Measurements from ENCODE around the gene DHX9.
"Not testable (repeated sequence)": the region's sequence is repeated elsewhere in the genome, so short reads cannot be mapped to it uniquely, and the experiment has no call there.

Gene DHX9

DNA sequence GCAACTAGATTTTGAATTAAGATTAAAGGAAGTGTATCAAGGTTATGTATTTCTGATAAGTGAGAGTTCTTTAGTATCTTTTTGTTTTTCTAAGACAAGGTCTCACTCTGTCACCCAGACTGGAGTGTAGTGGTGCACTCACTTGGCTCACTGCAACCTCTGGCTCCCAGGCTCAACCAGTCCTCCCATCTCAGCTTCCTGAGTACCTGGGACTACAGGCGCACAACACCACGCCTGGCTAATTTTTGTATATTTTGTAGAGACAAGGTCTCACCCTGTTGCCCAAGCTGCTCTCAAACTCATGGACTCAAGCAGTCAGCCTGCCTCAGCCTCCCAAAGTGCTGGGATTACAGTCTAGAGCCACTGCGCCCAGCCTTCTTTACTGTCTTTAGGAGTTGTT lies 33.7 kb downstream of the DHX9 start:
- H3K4me1 ChIP-seq (ENCODE audit: insufficient read depth, low read length) = no peaks in the 10 kb centered on the region
- H3K9me3 ChIP-seq (ENCODE audit: insufficient read depth, low read depth, low read length) = no peaks in the 10 kb centered on the region
- no peak overlapping the region for H3K9ac ChIP-seq (ENCODE audit: low read depth, low read length)
- H3K36me3 ChIP-seq (ENCODE audit: insufficient read depth, low read depth, low read length) = peaks cover 100% of the 10 kb centered on the region
- H3K27ac ChIP-seq (ENCODE audit: low read length) = no peak overlapping the region
- H3K27me3 ChIP-seq (ENCODE audit: insufficient read depth, low read length) = no peaks in the 10 kb centered on the region
- no peak overlapping the region for H3K4me3 ChIP-seq (ENCODE audit: low read length)

DNA sequence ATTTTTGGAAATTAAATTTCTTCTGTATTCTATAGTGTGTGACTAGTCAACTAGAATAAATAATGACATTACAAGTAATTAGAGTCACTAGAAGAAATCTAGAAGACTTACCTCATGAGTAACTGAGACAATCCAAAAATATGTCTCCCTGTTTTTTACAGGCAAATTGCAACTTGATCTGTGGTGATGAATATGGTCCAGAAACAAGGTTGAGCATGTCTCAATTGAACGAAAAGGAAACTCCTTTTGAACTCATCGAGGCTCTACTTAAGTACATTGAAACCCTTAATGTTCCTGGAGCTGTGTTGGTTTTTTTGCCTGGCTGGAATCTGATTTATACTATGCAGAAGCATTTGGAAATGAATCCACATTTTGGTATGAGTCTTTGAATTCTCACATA lies 36.7 kb downstream of the DHX9 start:
- Histone ChIP-seq H3K9me3 (ENCODE audit: insufficient read depth, low read depth, low read length) (no peaks in the 10 kb centered on the region), H3K27ac (ENCODE audit: low read length) (no peak overlapping the region), H3K36me3 (ENCODE audit: insufficient read depth, low read depth, low read length) (peaks cover 100% of the 10 kb centered on the region), H3K4me1 (ENCODE audit: insufficient read depth, low read length) (no peaks in the 10 kb centered on the region), H3K27me3 (ENCODE audit: insufficient read depth, low read length) (no peaks in the 10 kb centered on the region), H3K4me3 (ENCODE audit: low read length) (no peak overlapping the region), H3K9ac (ENCODE audit: low read depth, low read length) (no peak overlapping the region)

DNA sequence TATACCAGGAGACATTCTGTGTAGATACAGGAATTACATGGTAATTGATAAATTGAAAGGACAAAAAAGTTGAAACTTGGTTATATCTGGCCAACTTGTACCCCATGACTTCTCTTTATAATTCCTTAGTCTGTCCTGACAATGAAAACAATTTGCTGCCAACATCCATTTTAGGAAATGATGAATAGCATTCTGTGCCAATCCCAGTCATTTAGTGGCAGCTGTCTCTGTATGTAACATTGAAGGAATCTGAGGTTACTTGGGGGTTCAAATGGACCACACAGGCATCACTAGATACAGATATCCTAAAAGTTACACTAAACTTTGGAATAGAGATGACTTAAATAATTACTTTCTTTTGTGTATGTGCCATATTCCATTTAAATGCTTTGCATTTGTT lies 38.2 kb downstream of the DHX9 start:
- Histone ChIP-seq H3K4me1 (ENCODE audit: insufficient read depth, low read length) (no peaks in the 10 kb centered on the region), H3K27ac (ENCODE audit: low read length) (no peak overlapping the region), H3K36me3 (ENCODE audit: insufficient read depth, low read depth, low read length) (peaks cover 100% of the 10 kb centered on the region), H3K27me3 (ENCODE audit: insufficient read depth, low read length) (no peaks in the 10 kb centered on the region), H3K9me3 (ENCODE audit: insufficient read depth, low read depth, low read length) (no peaks in the 10 kb centered on the region), H3K9ac (ENCODE audit: low read depth, low read length) (no peak overlapping the region), H3K4me3 (ENCODE audit: low read length) (no peak overlapping the region)

DNA sequence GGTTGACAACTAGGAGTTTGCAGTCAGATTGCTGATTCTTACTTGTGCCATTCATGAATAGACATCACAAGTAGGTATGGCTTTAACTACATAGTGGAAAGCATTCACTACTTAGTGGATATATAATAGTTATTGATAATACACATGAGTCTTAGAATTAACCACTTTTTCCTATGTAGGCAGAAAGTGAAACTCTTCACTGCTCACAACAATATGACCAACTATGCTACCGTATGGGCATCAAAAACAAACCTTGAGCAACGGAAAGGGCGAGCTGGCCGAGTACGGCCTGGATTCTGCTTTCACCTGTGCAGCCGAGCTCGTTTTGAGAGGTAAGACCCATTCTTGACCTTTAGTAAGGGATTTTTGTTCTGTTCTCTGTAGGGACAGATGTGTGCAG lies 38.7 kb downstream of the DHX9 start:
- Histone ChIP-seq H3K9me3 (ENCODE audit: insufficient read depth, low read depth, low read length) (no peaks in the 10 kb centered on the region), H3K9ac (ENCODE audit: low read depth, low read length) (no peak overlapping the region), H3K27me3 (ENCODE audit: insufficient read depth, low read length) (no peaks in the 10 kb centered on the region), H3K27ac (ENCODE audit: low read length) (no peak overlapping the region), H3K4me1 (ENCODE audit: insufficient read depth, low read length) (no peaks in the 10 kb centered on the region), H3K36me3 (ENCODE audit: insufficient read depth, low read depth, low read length) (peaks cover 99% of the 10 kb centered on the region), H3K4me3 (ENCODE audit: low read length) (no peak overlapping the region)

DNA sequence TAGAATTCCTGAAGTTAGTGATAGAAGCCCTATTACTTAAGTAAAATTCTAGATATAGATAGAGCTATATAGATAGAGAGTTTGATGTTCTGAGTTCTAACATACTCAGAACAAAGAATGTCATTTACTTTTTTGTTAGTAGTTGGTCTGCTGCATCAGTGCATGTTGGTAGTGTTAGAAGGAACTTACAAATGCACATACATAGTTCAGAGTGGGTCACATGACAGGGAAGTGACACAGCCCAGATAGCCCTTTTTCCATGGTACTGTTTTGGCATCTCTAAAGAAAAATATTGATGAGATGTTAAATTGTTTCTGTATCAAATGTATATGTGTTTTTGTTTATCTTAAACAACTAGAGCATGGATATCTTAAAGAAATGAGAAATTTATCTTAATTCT lies 45.7 kb downstream of the DHX9 start:
- Histone ChIP-seq H3K27ac (ENCODE audit: low read length) (no peak overlapping the region), H3K36me3 (ENCODE audit: insufficient read depth, low read depth, low read length) (peaks cover 89% of the 10 kb centered on the region), H3K4me1 (ENCODE audit: insufficient read depth, low read length) (no peaks in the 10 kb centered on the region), H3K9ac (ENCODE audit: low read depth, low read length) (no peak overlapping the region), H3K27me3 (ENCODE audit: insufficient read depth, low read length) (no peaks in the 10 kb centered on the region), H3K4me3 (ENCODE audit: low read length) (no peak overlapping the region), H3K9me3 (ENCODE audit: insufficient read depth, low read depth, low read length) (no peaks in the 10 kb centered on the region)

DNA sequence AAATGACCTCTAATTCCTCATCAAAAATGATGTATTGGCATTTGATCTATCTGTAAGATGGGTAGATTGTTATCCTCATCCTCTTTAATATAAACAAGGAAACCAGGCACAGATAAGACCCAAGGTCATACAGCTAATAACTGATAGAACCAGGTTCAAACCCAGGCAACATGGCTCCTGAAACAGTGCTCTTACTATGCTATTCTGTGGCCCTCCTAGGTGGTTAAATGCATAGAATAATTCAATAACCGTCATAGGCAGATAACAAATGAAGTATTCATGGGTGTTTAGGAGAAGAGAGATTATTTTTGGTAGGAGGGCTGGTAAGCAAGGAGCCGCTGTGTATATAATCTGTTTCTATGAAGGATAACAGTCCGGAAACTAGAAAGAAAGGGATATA lies 46.4 kb downstream of the DHX9 start:
- no peak overlapping the region for H3K27ac ChIP-seq (ENCODE audit: low read length)
- no peak overlapping the region for H3K9ac ChIP-seq (ENCODE audit: low read depth, low read length)
- no peaks in the 10 kb centered on the region for H3K27me3 ChIP-seq (ENCODE audit: insufficient read depth, low read length)
- H3K4me1 ChIP-seq (ENCODE audit: insufficient read depth, low read length) = no peaks in the 10 kb centered on the region
- H3K36me3 ChIP-seq (ENCODE audit: insufficient read depth, low read depth, low read length) = peaks cover 81% of the 10 kb centered on the region
- H3K4me3 ChIP-seq (ENCODE audit: low read length) = no peak overlapping the region
- H3K9me3 ChIP-seq (ENCODE audit: insufficient read depth, low read depth, low read length) = no peaks in the 10 kb centered on the region

DNA sequence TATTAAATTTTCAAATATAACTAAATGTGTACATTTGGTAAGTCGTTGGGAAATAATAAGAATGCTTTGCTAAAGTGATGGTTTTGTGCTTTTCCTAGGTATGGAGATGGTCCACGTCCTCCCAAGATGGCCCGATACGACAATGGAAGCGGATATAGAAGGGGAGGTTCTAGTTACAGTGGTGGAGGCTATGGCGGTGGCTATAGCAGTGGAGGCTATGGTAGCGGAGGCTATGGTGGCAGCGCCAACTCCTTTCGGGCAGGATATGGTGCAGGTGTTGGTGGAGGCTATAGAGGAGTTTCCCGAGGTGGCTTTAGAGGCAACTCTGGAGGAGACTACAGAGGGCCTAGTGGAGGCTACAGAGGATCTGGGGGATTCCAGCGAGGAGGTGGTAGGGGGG lies 47.8 kb downstream of the DHX9 start:
- peaks cover 68% of the 10 kb centered on the region for H3K36me3 ChIP-seq (ENCODE audit: insufficient read depth, low read depth, low read length)
- no peaks in the 10 kb centered on the region for H3K9me3 ChIP-seq (ENCODE audit: insufficient read depth, low read depth, low read length)
- H3K27me3 ChIP-seq (ENCODE audit: insufficient read depth, low read length) = no peaks in the 10 kb centered on the region
- no peaks in the 10 kb centered on the region for H3K4me1 ChIP-seq (ENCODE audit: insufficient read depth, low read length)
- no peak overlapping the region for H3K27ac ChIP-seq (ENCODE audit: low read length)
- no peak overlapping the region for H3K9ac ChIP-seq (ENCODE audit: low read depth, low read length)
- H3K4me3 ChIP-seq (ENCODE audit: low read length) = no peak overlapping the region

DNA sequence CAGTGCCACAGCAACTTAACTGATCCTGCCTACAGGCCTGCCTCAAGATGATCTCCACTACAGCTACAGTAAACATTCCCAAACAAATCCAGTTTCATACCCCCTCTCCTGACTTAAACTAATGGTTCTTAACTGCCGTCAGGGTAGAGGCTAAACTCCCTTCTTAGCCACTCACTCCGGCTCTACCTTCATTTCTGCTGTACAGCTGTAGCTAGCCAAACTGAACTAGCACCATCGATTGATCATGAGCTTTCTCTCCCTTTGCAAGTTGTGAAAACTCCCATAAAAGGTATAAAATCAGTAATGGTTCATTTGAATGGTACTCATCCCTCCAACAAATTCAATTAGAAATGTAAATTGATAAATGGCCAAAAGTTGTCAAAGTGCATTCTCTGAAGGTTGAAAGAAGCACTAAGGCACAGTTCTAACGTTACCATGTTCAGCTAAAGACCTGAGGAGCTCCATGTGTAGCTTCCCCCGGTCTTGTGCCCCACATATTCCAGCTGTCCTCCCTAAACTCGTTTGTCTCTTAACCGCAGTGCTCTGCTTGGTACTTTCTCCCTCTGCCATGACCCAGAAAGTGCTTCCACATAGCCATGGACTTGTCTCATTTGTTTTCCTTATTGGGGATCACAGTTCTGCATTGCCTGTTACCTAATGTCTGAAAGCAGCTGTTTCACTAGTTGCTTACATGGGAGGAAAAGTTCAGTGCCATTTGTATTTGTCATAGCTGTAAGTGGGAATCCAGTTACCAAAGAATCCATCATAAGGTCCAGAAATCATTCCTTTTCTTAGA lies 49.8 kb downstream of the DHX9 start:
- H3K27ac ChIP-seq (ENCODE audit: low read length) = no peak overlapping the region
- H3K4me1 ChIP-seq (ENCODE audit: insufficient read depth, low read length) = no peaks in the 10 kb centered on the region
- no peak overlapping the region for H3K9ac ChIP-seq (ENCODE audit: low read depth, low read length)
- peaks cover 49% of the 10 kb centered on the region for H3K36me3 ChIP-seq (ENCODE audit: insufficient read depth, low read depth, low read length)
- H3K9me3 ChIP-seq (ENCODE audit: insufficient read depth, low read depth, low read length) = no peaks in the 10 kb centered on the region
- H3K27me3 ChIP-seq (ENCODE audit: insufficient read depth, low read length) = no peaks in the 10 kb centered on the region
- H3K4me3 ChIP-seq (ENCODE audit: low read length) = no peak overlapping the region

DNA sequence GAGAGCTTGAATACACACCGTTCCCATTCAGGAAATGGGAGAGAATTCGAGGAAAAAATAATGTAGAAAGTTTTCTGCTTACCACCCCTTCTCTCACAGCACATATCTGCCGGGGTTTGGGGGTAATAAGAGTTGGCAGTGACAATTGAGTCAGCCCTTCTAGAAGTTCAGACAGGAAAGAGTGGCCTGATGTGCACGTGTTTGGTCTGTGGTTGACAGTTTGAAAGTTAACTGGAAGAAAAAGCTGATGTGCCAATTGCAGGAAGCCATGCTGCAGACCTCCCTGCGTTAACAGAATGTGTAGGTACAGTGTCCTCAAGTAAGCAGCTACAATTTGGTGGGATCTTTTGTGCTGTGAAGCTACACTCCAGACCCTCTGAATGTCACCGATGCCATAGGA lies 50.9 kb downstream of the DHX9 start:
- no peaks in the 10 kb centered on the region for H3K9me3 ChIP-seq (ENCODE audit: insufficient read depth, low read depth, low read length)
- H3K36me3 ChIP-seq (ENCODE audit: insufficient read depth, low read depth, low read length) = peaks cover 39% of the 10 kb centered on the region
- H3K4me1 ChIP-seq (ENCODE audit: insufficient read depth, low read length) = no peaks in the 10 kb centered on the region
- no peak overlapping the region for H3K4me3 ChIP-seq (ENCODE audit: low read length)
- H3K27ac ChIP-seq (ENCODE audit: low read length) = no peak overlapping the region
- H3K9ac ChIP-seq (ENCODE audit: low read depth, low read length) = no peak overlapping the region
- no peaks in the 10 kb centered on the region for H3K27me3 ChIP-seq (ENCODE audit: insufficient read depth, low read length)

DNA sequence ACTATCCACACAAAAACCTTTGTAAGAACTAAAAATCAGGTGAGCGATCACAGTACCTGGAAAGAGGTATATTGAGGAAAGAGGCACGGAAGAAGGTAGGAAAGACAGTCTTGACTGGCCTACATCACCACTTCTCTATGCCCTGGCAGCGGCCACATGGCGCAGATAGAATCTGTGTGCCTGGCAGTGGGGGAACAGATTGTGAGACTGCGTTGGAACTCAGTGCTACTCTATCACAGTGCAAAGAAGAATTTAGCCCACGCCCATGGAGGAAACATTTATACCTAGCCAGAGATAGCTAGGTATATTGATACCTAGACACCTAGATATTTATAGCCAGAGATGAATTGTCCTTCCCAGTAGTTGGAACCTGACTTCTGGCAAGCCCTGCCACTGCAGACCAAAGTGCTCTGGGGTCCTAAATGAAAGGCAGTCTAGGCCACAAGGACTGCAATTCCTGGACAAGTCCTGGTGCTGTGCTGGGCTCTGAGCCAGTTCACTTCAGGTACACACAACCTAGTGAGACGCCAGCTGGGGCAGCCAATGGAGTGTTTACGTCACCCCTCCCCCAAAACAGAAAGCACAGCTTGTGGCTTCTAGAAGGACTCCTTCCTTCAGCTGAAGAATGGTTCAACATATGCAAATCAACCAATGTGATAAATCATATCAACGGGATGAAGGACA lies 51.9 kb downstream of the DHX9 start:
- H3K27me3 ChIP-seq (ENCODE audit: insufficient read depth, low read length) = no peaks in the 10 kb centered on the region
- no peaks in the 10 kb centered on the region for H3K9me3 ChIP-seq (ENCODE audit: insufficient read depth, low read depth, low read length)
- no peak overlapping the region for H3K27ac ChIP-seq (ENCODE audit: low read length)
- peaks cover 28% of the 10 kb centered on the region for H3K36me3 ChIP-seq (ENCODE audit: insufficient read depth, low read depth, low read length)
- no peaks in the 10 kb centered on the region for H3K4me1 ChIP-seq (ENCODE audit: insufficient read depth, low read length)
- no peak overlapping the region for H3K9ac ChIP-seq (ENCODE audit: low read depth, low read length)
- H3K4me3 ChIP-seq (ENCODE audit: low read length) = no peak overlapping the region

DNA sequence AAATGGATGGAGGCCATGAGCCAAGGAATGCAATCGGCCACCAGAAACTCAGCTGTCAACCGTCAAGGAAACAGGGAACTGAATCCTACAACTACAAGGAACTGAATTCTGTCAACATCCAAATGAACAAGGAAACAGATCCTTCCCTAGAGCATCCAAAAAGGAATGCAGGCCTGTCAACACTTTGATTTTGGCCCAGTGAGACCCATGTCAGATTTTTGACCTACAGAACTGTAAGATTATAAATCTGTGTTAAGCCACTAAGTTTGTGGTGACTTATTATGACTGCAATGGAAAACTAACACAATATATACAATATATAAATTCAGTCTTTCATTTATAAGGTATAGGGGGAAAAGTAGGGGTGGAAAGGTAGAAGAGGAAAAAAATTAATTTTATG lies 58.5 kb downstream of the DHX9 start:
- no peaks in the 10 kb centered on the region for H3K4me1 ChIP-seq (ENCODE audit: insufficient read depth, low read length)
- H3K9ac ChIP-seq (ENCODE audit: low read depth, low read length) = no peak overlapping the region
- no peaks in the 10 kb centered on the region for H3K36me3 ChIP-seq (ENCODE audit: insufficient read depth, low read depth, low read length)
- H3K9me3 ChIP-seq (ENCODE audit: insufficient read depth, low read depth, low read length) = no peaks in the 10 kb centered on the region
- no peak overlapping the region for H3K4me3 ChIP-seq (ENCODE audit: low read length)
- no peaks in the 10 kb centered on the region for H3K27me3 ChIP-seq (ENCODE audit: insufficient read depth, low read length)
- H3K27ac ChIP-seq (ENCODE audit: low read length) = no peak overlapping the region

DNA sequence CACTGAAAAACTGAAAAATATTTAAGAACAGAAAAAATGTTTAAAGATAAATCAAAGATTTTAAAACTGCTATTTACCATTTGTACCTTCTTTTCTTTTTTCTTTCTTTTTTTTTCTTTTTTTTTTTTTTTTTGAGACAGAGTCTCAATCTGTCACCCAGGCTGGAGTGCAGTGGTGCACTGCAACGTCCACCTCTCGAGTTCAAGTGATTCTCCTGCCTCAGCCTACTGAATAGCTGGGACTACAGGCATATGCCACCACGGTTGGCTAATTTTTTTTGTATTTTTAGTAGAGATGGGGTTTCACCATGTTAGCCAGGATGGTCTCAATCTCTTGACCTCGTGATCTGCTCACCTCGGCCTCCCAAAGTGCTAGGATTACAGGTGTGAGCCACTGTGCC lies 62.8 kb downstream of the DHX9 start:
- H3K4me1 ChIP-seq (ENCODE audit: insufficient read depth, low read length); H3K9ac ChIP-seq (ENCODE audit: low read depth, low read length); H3K27me3 ChIP-seq (ENCODE audit: insufficient read depth, low read length); H3K27ac ChIP-seq (ENCODE audit: low read length); H3K4me3 ChIP-seq (ENCODE audit: low read length); H3K9me3 ChIP-seq (ENCODE audit: insufficient read depth, low read depth, low read length); H3K36me3 ChIP-seq (ENCODE audit: insufficient read depth, low read depth, low read length): not testable (repeated sequence)

All from iPS-20b (cell line).